ACHN (cell line): Measurements from ENCODE around the gene MUC15.

Source experiments
- DNase-seq: peaks from one replicate; pipeline ENCODE4 v3.0.0-alpha.2; 2015
- in situ Hi-C: cut with HindIII; loops from 2 replicates; pipeline ENCODE4 v1.10.0; 2017; ENCODE audit warnings: low sequenced_read_pairs, low pct_ligation_motif_present, low pct_unique_long_range_greater_than_20kb

The MUC15 gene

GRCh38 chr11:26512196-26512595 is 59.9 kb downstream of the MUC15 start:
- DNase-seq, result no peak
- in situ Hi-C loops, result no loop called here

DNA sequence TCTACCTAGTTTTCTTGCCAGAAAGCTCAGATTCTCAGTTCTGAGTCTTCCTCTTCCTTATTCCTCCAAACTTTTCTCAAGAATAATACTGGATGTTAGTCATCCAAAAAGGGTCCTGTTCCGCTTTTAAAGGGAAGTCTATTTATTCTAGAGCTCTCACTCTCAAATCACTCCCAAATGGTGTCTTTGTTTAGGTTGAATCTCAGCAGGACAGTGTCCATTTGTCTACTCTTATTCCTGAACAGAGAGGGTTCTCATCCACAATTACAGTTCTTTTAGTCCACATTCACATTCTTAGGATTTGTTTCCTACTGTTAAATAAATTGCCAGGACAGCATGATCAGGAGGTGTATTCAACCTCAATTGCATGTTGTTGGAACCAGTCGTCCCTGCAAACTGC is 61.3 kb downstream of the MUC15 start:
- in situ Hi-C loops, result no loop called here
- no peak for DNase-seq

DNA sequence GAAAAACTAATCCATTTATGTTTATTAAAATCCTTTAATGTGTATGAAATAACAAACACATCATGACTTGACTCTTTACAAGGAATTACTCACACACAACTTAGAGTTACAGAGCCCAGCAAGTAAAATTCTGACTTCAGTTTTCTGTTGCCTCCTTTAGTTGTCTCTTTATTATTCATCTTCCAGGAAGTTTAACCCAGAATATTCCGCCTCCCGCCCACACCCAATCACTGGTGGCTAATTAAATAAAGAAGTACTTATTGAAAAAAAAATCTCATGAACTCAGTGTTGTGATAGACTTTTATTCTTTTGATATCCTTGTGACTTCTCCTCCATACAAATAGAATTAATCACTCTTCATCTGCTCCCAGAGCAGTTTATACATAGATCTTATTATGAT is 61.9 kb downstream of the MUC15 start:
- DNase-seq, result no peak
- in situ Hi-C loops, result no loop called here
